Heart left ventricle (tissue), 13 donors: Measurements from ENCODE around the gene ZNF630.

Experiments
- POLR2A ChIP-seq, 2 donors: fragments of 450-650 bp; IDR thresholded peaks; one replicate each; pipeline ENCODE4 v1.6.1; 2017; ENCODE audit warnings: antibody characterized with exemption in 2 of 2, mild to moderate bottlenecking in 2 of 2, moderate library complexity in 2 of 2
- TF ChIP-seq, protein P1 (sequence below), 12 donors: fragments of 200-600 bp; sonication (generic) in 4 of 12; IDR thresholded peaks; one replicate each; pipeline versions ENCODE4 v1.5.0 to v1.8.0; 2018 to 2022; ENCODE audit warnings: antibody characterized with exemption in 12 of 12, mild to moderate bottlenecking in 5 of 12
- donor health status: ischemic (EF 13 %, LVEDD 7.1; RV severe dilation, severe dysfunction).
- donor health status: DM: no; HTN: yes; CAD: no.
- donor health status: DM: no; HTN: no; CAD: no.
- donor health status: ischemic (EF 25% LVEDD 6.9; RV normal size, moderate dysfunction).
- donor health status: ischemic (EF 25% LVEDD 5.7; RV mildly dilated, moderate dysfunction).
- donor health status: ischemic (EF 35%, LVEDD 5.7; RV mildly dilated, moderate dysfunction).
- donor health status: nonischemic (EF 11% LVEDD 7.7; RV severe dilation, severe dysfunction).
- donor health status: DM: yes; HTN: yes; CAD: no.
- donor health status: PGD.
- donor health status: ischemic (EF 29% LVEDD 5.4; RV normal size, mild dysfunction).
- donor health status: nonischemic (EF 23%, LVEDD 6.1; RV moderate dilation, normal function).

GRCh38 chrX:48035891-48036290 lies 35.5 kb downstream of the ZNF630 start:
- TF ChIP-seq, protein P1, sequence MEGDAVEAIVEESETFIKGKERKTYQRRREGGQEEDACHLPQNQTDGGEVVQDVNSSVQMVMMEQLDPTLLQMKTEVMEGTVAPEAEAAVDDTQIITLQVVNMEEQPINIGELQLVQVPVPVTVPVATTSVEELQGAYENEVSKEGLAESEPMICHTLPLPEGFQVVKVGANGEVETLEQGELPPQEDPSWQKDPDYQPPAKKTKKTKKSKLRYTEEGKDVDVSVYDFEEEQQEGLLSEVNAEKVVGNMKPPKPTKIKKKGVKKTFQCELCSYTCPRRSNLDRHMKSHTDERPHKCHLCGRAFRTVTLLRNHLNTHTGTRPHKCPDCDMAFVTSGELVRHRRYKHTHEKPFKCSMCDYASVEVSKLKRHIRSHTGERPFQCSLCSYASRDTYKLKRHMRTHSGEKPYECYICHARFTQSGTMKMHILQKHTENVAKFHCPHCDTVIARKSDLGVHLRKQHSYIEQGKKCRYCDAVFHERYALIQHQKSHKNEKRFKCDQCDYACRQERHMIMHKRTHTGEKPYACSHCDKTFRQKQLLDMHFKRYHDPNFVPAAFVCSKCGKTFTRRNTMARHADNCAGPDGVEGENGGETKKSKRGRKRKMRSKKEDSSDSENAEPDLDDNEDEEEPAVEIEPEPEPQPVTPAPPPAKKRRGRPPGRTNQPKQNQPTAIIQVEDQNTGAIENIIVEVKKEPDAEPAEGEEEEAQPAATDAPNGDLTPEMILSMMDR (IDR thresholded peaks at IDR 0.05) = no peak
- no peak for TF ChIP-seq POLR2A (IDR thresholded peaks at IDR 0.05)
